ENCODE measurements around the gene ELP4. TPM values are rescaled to one million over a fixed set of nuclear protein-coding genes. Genes with fewer than 3 reads are reported as not detected.

Gene ELP4
- total RNA-seq, 3 donors from 2014 or later: 22.2 to 36.1 (median 24.6) TPM

DNA sequence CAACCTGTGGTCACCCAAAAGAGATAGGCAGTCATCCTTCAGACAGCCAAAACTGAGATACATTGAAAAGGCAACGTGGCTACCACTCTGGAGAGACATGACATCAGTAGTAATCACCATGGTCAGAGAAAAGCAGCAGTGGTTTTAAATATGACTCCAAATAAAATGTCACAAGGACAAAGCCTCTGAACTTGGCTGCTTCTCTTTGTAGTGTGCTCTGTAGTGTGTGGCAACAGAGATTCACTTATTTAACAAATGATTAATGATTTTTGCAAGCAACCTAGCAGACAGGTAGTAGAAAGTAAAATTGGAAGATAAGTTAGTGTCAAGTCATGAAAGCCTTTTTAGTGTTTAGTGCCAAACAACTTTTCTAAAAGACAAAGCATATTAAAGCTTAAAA is 238.0 kb downstream of the ELP4 start:
- TF ChIP-seq POLR2A (IDR thresholded peaks at IDR 0.05): no peak

DNA sequence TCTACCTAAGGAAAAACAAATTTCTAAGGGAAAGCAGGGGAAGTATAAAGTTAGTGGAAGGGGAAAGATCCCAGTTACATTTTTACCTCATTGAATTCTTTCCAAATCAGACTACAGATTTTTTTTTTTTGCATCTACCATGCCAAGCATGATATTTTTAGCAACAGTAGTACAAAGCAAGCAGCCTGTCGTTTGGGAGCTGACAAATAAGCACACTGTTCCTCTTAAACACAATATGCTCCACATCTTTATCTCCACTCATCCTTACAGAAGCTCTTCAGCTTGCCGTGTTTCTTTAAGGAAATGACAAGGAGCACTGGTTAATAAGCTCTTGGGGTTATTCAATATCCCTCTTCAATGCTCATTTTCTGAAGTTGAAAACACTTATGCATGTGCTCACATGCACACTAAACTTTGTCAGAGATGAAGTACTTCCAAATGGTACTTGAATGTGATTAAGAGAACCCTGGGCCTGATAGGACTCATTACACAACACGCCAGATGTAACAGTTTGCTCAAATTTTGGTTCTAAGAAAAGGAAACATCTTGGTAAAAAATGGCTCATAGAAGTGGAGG is 247.8 kb downstream of the ELP4 start:
- no peak for DNase-seq (ENCODE audit: low spot score in 2 of 2)
- Histone ChIP-seq H3K27me3 (no peaks in the 10 kb centered on the region), H3K27ac (no peak overlapping the region), H3K4me3 (no peak overlapping the region), H3K4me1 (no peaks in the 10 kb centered on the region), H3K36me3 (no peaks in the 10 kb centered on the region), H3K9me3 (no peaks in the 10 kb centered on the region)
- intact Hi-C loops (cut with DNase I; ENCODE audit: low total_unique reads): no loop called here
- TF ChIP-seq POLR2A (IDR thresholded peaks at IDR 0.05): no peak
- TF ChIP-seq, protein P1, sequence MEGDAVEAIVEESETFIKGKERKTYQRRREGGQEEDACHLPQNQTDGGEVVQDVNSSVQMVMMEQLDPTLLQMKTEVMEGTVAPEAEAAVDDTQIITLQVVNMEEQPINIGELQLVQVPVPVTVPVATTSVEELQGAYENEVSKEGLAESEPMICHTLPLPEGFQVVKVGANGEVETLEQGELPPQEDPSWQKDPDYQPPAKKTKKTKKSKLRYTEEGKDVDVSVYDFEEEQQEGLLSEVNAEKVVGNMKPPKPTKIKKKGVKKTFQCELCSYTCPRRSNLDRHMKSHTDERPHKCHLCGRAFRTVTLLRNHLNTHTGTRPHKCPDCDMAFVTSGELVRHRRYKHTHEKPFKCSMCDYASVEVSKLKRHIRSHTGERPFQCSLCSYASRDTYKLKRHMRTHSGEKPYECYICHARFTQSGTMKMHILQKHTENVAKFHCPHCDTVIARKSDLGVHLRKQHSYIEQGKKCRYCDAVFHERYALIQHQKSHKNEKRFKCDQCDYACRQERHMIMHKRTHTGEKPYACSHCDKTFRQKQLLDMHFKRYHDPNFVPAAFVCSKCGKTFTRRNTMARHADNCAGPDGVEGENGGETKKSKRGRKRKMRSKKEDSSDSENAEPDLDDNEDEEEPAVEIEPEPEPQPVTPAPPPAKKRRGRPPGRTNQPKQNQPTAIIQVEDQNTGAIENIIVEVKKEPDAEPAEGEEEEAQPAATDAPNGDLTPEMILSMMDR (IDR thresholded peaks at IDR 0.05): no peak
- TF ChIP-seq POLR2AphosphoS5 (IDR thresholded peaks at IDR 0.05): no peak

More for the DNA sequence above, 238.0 kb downstream of the ELP4 start:
- intact Hi-C loops (cut with DNase I; ENCODE audit: low total_unique reads): no loop called here
- H3K9me3 ChIP-seq: no peaks in the 10 kb centered on the region
- no peaks in the 10 kb centered on the region for H3K4me1 ChIP-seq
- H3K27ac ChIP-seq: no peak overlapping the region
- H3K27me3 ChIP-seq: no peaks in the 10 kb centered on the region
- H3K36me3 ChIP-seq: no peaks in the 10 kb centered on the region
- DNase-seq (ENCODE audit: low spot score in 2 of 2): no peak
- no peak overlapping the region for H3K4me3 ChIP-seq

DNA sequence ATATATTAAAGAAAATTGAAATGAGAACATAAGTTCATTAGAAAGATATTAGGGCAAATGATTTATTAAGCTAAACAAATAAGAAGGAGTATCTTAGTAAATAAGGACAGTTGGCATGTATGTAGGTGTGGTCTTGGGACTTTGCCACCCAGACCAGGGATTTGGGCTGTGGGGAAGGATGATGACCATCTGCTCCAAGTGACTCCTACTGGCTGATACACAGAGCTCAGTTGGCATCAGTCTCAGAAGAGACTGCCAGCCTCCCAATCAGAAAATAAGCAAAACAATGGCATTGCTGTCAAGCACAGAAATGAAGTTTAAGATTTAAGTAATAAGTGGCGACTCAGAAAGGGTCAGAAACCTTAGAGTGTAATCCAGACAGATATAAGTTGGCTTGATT is 252.1 kb downstream of the ELP4 start:
- intact Hi-C loops (cut with DNase I; ENCODE audit: low total_unique reads): no loop called here
- Histone ChIP-seq H3K36me3 (no peaks in the 10 kb centered on the region), H3K4me1 (no peaks in the 10 kb centered on the region), H3K27ac (no peak overlapping the region), H3K27me3 (no peaks in the 10 kb centered on the region), H3K9me3 (no peaks in the 10 kb centered on the region), H3K4me3 (no peak overlapping the region)
- DNase-seq (ENCODE audit: low spot score in 2 of 2): no peak
- TF ChIP-seq, protein P1 (IDR thresholded peaks at IDR 0.05): no peak
- no peak for TF ChIP-seq POLR2AphosphoS5 (IDR thresholded peaks at IDR 0.05)
- no peak for TF ChIP-seq POLR2A (IDR thresholded peaks at IDR 0.05)

DNA sequence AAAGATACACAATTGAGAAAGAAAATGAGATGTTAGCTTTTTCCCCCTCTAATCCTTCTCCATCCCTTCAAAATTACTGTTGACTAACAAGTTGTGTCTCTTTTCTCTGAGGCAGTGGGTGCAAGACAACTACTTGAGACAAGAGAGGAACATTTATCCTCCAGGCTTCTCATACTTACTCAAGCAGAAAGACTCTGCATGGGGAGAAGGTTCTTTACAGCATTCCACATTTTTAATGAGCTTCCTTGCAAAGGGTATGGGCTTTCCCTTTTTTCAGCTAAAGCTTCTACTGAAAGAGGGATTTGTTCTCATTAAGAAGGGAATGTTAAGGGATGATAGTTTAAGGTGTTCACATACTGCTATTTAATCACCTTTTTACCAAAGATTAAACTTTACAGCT is 253.7 kb downstream of the ELP4 start:
- intact Hi-C loops (cut with DNase I; ENCODE audit: low total_unique reads): no loop called here
- no peaks in the 10 kb centered on the region for H3K36me3 ChIP-seq
- H3K27me3 ChIP-seq: no peaks in the 10 kb centered on the region
- no peak overlapping the region for H3K27ac ChIP-seq
- no peaks in the 10 kb centered on the region for H3K9me3 ChIP-seq
- DNase-seq (ENCODE audit: low spot score in 2 of 2): no peak
- TF ChIP-seq POLR2A (IDR thresholded peaks at IDR 0.05) (no peak), POLR2AphosphoS5 (IDR thresholded peaks at IDR 0.05) (no peak)
- TF ChIP-seq, protein P1 (IDR thresholded peaks at IDR 0.05): no peak
- no peak overlapping the region for H3K4me3 ChIP-seq
- no peaks in the 10 kb centered on the region for H3K4me1 ChIP-seq

DNA sequence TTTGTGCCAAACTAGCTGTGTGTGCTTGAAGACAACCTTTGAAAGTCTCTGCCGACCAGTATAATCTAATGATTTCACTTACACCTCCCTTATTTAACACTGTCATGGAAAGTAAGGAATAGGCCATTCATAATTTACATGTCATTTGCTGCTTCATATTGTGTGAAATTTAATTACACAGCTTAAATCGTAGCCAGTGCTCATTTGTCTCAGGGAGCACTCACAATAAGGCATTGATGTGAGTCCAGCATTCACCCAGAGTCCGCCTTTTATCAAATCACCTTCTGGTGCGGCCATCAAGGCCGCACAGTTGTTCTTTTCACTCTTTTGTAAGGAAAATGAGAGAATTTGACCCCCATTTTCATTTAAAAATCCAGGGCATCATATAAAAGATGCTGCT is 254.7 kb downstream of the ELP4 start:
- Histone ChIP-seq H3K36me3 (no peaks in the 10 kb centered on the region), H3K4me1 (no peaks in the 10 kb centered on the region), H3K4me3 (no peak overlapping the region), H3K27ac (no peak overlapping the region), H3K27me3 (no peaks in the 10 kb centered on the region), H3K9me3 (no peaks in the 10 kb centered on the region)
- intact Hi-C loops (cut with DNase I; ENCODE audit: low total_unique reads): no loop called here
- no peak for DNase-seq (ENCODE audit: low spot score in 2 of 2)
- TF ChIP-seq POLR2AphosphoS5 (IDR thresholded peaks at IDR 0.05) (no peak), POLR2A (IDR thresholded peaks at IDR 0.05) (no peak)
- TF ChIP-seq, protein P1 (IDR thresholded peaks at IDR 0.05): no peak

DNA sequence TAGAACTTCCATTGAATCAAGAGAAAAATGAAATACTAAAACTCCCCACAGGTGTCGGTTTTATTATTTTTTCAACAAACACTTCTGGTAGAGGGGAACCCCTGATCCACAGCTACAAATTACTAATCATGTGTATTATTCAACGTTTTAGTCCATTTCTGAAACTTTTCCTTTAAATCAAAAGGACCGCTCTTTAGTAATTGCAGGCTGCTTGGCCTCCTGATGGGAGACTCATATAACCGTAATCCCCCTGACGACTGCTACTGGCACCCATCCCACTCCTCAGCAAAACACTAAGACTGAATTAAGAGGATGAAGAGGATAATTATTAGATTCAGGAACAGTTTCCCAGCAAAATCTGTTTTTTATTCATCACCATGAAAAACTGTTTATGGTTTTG is 255.2 kb downstream of the ELP4 start:
- no peaks in the 10 kb centered on the region for H3K9me3 ChIP-seq
- DNase-seq (ENCODE audit: low spot score in 2 of 2): no peak
- intact Hi-C loops (cut with DNase I; ENCODE audit: low total_unique reads): no loop called here
- TF ChIP-seq POLR2AphosphoS5 (IDR thresholded peaks at IDR 0.05): no peak
- no peak for TF ChIP-seq POLR2A (IDR thresholded peaks at IDR 0.05)
- TF ChIP-seq, protein P1 (IDR thresholded peaks at IDR 0.05): no peak
- H3K4me1 ChIP-seq: no peaks in the 10 kb centered on the region
- no peaks in the 10 kb centered on the region for H3K27me3 ChIP-seq
- no peaks in the 10 kb centered on the region for H3K36me3 ChIP-seq
- H3K27ac ChIP-seq: no peak overlapping the region
- no peak overlapping the region for H3K4me3 ChIP-seq

Data from breast epithelium (tissue), 4 donors.